Esophagus muscularis mucosa (tissue), 4 donors: ENCODE results near the gene WDR48. TPM values are rescaled to one million over a fixed set of nuclear protein-coding genes. Genes with fewer than 3 reads are reported as not detected.
A peak's percentile ranks its signal among the peaks of the same experiment; 100 is the strongest.

Source experiments
- DNase-seq: peaks from one replicate; pipeline ENCODE4 v3.0.0-alpha.2; 2017; ENCODE audit errors: extremely low spot score
- H3K27ac ChIP-seq, 4 donors: fragments of 200-600 bp; sonication (generic); replicated peaks in 1 of 4; 1 replicate in 3 of 4; 2 replicates in 1 of 4; pipeline ENCODE4 v1.5.1; 2016 to 2019; ENCODE audit warnings: mild to moderate bottlenecking in 1 of 4
- H3K27me3 ChIP-seq, 4 donors: fragments of 200-600 bp; sonication (generic); one replicate each; pipeline versions ENCODE4 v1.5.1 to v1.6.0; 2016 to 2019
- H3K36me3 ChIP-seq, 4 donors: fragments of 200-600 bp; sonication (generic); one replicate each; pipeline ENCODE4 v1.5.1; 2016 to 2019
- H3K4me1 ChIP-seq, 4 donors: fragments of 200-600 bp; sonication (generic); one replicate each; pipeline ENCODE4 v1.5.1; 2016 to 2019
- H3K4me3 ChIP-seq, 4 donors: fragments of 200-600 bp; sonication (generic); 1 replicate in 2 of 4; 2 replicates in 2 of 4; pipeline ENCODE4 v1.5.1; 2016 to 2019; ENCODE audit warnings: mild to moderate bottlenecking in 4 of 4, moderate library complexity in 1 of 4
- H3K9me3 ChIP-seq, 4 donors: fragments of 200-600 bp; sonication (generic); 1 replicate in 3 of 4; 2 replicates in 1 of 4; pipeline ENCODE4 v1.5.1; 2016 to 2019
- CTCF ChIP-seq, 3 experiments: fragments of 200-600 bp in 2 of 3; fragments of 450-650 bp in 1 of 3; sonication (generic) in 2 of 3; IDR thresholded peaks; one replicate each; pipeline ENCODE4 v1.5.1; 2017 to 2019; ENCODE audit warnings: antibody characterized with exemption in 3 of 3, mild to moderate bottlenecking in 2 of 3, moderate library complexity in 1 of 3
- EP300 ChIP-seq: sonication (generic); formaldehyde crosslinking; IDR thresholded peaks from one replicate; pipeline ENCODE4 v1.6.1; 2017; ENCODE audit warnings: antibody characterized with exemption
- POLR2A ChIP-seq: fragments of 450-650 bp; IDR thresholded peaks from one replicate; pipeline ENCODE4 v1.6.1; 2017; ENCODE audit warnings: antibody characterized with exemption, moderate library complexity, mild to moderate bottlenecking, low read depth
- POLR2AphosphoS5 ChIP-seq, 2 donors: sonication (generic); formaldehyde crosslinking; IDR thresholded peaks; one replicate each; pipeline ENCODE4 v1.6.1; 2017; ENCODE audit warnings: antibody characterized with exemption in 2 of 2
- WGBS: methylation state at CpG from one replicate; pipeline ENCODE4 v1.1.5; 2018; 5-methylcytosine and 5-hydroxymethylcytosine counted together
- intact Hi-C: fragments of 100-400 bp; cut with DNase I; formaldehyde crosslinking; loops from one replicate; pipeline ENCODE4 v1.15.1; 2023
- total RNA-seq, 4 donors: library from RNA; depleted of rRNA; stranded (reverse); fragments of >200 nt; gene quantifications; one replicate each; pipeline versions ENCODE4 v1.1.0 to v1.2.1, GENCODE V29; 2016

Gene WDR48
- total RNA-seq, 4 donors from 2014 or later: 25.9 to 40.0 (median 29.8) TPM

GRCh38 chr3:39134305-39134704 lies 82.5 kb downstream of the WDR48 start:
- H3K27ac ChIP-seq: no peak overlapping the region
- TF ChIP-seq CTCF (IDR thresholded peaks at IDR 0.05): no peak
- no peak for TF ChIP-seq POLR2A
- TF ChIP-seq POLR2AphosphoS5 (IDR thresholded peaks at IDR 0.05): no peak
- no peak for TF ChIP-seq EP300
- H3K27me3 ChIP-seq: no peaks in the 10 kb centered on the region
- 86% methylated on average over 6 of the region's 7 CpGs for WGBS
- no peak for DNase-seq
- H3K4me1 ChIP-seq: peaks cover 7 to 35% (median 11%) of the 10 kb centered on the region in 4 donors
- H3K9me3 ChIP-seq: no peaks in the 10 kb centered on the region
- H3K4me3 ChIP-seq: no peak overlapping the region
- intact Hi-C loops: no loop called here
- peaks cover 0 to 34% (median 22%) of the 10 kb centered on the region in 4 donors for H3K36me3 ChIP-seq

DNA sequence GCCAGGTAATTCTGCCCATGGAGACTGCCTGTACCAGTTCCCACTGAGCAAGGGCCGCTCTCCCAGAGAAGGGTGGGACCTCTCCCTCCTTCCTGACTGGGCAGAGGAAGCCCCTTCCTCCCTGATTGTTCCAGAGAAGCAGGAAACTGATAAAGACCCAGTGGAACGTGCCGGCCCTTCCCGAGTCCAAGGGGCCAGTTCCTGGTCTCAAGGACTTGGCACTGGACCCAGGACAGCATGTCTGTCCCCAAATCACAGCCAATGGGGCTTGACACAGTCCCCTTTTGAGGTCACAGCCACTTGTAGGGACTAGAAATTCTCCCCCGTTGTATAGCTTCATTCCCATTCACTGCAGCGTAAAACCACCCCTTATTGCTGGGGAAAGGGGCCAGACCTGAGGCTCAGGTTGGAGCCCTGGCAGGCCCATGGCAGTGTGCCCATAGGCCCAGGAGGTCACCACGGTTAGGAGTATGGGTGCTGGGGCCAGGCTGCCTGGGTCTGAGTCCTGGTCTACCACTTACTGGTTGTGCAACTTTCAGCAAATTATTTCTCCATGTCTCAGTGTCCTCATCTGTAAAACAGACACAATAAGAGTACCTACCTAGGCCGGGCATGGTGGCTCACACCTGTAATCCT lies 83.5 kb downstream of the WDR48 start:
- TF ChIP-seq POLR2A (no peak), POLR2AphosphoS5 (IDR thresholded peaks at IDR 0.05) (peak; percentile 53 to 79), EP300 (peak; percentile 36)
- no peak for DNase-seq
- intact Hi-C loops: no loop called here
- Histone ChIP-seq H3K27me3 (no peaks in the 10 kb centered on the region), H3K36me3 (peaks cover 0 to 32% (median 26%) of the 10 kb centered on the region in 4 donors), H3K27ac (peak overlapping the region in 2 of 4 donors; percentile 10 to 11), H3K9me3 (no peaks in the 10 kb centered on the region), H3K4me1 (peaks cover 16 to 44% (median 19%) of the 10 kb centered on the region in 4 donors), H3K4me3 (no peak overlapping the region)
- WGBS: 77% methylated on average over 7 of the region's 8 CpGs

GRCh38 chr3:39136533-39137434 lies 85.0 kb downstream of the WDR48 start:
- DNase-seq: no peak
- intact Hi-C loops: no loop called here
- Histone ChIP-seq H3K27me3 (no peaks in the 10 kb centered on the region), H3K4me1 (peaks cover 31 to 59% (median 34%) of the 10 kb centered on the region in 4 donors), H3K36me3 (peaks cover 0 to 47% (median 39%) of the 10 kb centered on the region in 4 donors), H3K27ac (no peak overlapping the region), H3K4me3 (no peak overlapping the region), H3K9me3 (no peaks in the 10 kb centered on the region)
- WGBS: 95% methylated on average over 16 of the region's 21 CpGs
- TF ChIP-seq CTCF (IDR thresholded peaks at IDR 0.05) (no peak), POLR2AphosphoS5 (IDR thresholded peaks at IDR 0.05) (no peak), POLR2A (no peak), EP300 (no peak)

DNA sequence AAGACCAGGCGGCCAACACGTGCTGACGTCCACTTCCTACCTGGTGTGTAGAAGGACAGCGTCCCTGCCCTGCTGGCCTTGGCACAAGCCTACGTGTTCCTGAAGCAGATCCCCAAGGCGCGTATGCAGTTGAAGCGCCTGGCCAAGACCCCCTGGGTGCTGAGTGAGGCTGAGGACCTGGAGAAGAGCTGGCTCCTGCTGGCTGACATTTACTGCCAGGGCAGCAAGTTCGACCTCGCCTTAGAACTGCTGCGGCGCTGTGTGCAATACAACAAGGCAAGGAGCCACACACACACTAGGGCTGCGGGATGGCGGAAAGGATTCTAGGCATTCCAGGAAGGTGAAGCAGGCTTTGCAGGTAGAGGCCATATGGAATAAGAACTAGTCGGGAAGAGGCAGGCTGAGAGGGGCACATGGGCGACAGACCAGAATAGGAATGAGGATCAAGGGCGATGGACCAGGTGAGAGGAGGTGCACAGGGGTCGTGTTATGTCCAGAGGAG lies 85.7 kb downstream of the WDR48 start:
- Histone ChIP-seq H3K4me3 (no peak overlapping the region), H3K9me3 (no peaks in the 10 kb centered on the region), H3K4me1 (peaks cover 38 to 66% (median 41%) of the 10 kb centered on the region in 4 donors), H3K27me3 (no peaks in the 10 kb centered on the region), H3K36me3 (peaks cover under 1 to 54% (median 46%) of the 10 kb centered on the region in 4 donors), H3K27ac (no peak overlapping the region)
- TF ChIP-seq CTCF (IDR thresholded peaks at IDR 0.05) (no peak), POLR2A (no peak), POLR2AphosphoS5 (IDR thresholded peaks at IDR 0.05) (no peak), EP300 (no peak)
- no peak for DNase-seq
- intact Hi-C loops: no loop called here
- 99% methylated on average over 17 of the region's 18 CpGs for WGBS
